HG02943 (cell line): ENCODE data around the gene C3orf62.
"Not testable (repeated sequence)": the region's sequence is repeated elsewhere in the genome, so short reads cannot be mapped to it uniquely, and the experiment has no call there.

ENCODE experiments used
- ATAC-seq: cut with Tn5 transposase; IDR thresholded peaks from one replicate; pipeline ENCODE4 v1.9.1; 2021; ENCODE audit warnings: mild to moderate bottlenecking, low read depth, moderate library complexity; ENCODE audit not compliant: unreplicated experiment

Gene C3orf62

DNA sequence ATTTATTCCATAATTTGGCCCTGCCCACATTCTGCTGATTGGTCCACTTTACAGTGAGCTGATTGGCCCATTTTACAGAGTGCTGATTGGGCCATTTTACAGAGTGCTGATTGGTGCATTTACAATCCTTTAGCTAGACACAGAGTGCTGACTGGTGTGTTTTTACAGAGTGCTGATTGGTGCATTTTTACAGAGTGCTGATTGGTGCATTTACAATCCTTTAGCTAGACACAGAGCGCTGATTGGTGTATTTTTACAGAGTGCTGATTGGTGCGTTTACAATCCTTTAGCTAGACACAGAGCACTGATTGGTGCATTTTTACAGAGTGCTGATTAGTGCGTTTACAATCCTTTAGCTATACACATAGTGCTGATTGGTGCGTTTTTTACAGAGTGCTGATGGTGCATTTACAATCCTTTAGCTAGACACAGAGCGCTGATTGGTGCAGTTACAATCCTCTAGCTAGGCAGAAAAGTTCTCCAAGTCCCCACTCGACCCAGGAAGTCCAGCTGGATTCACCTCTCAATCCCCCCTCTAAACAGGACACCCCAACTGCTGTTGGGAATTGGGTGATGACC is 56.0 kb downstream of the C3orf62 start:
- ATAC-seq, result not testable (repeated sequence)

DNA sequence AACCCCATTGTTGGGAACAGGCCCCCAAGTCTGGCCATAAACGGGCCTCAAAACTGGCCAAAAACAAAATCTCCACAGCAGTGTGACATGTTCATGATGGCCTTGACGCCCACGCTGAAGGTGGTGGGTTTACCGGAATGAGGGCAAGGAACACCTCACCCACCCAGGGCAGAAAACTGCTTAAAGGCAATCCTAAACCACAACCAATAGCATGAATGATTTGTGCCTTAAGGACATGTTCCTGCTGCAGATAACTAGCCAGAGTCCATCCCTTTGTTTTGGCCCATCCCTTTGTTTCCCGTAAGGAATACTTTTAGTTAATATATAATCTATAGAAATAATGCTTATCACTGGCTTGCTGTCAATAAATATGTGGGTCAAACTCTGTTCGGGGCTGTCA is 57.9 kb downstream of the C3orf62 start:
- no peak for ATAC-seq
